WERI-Rb-1 (cell line): ENCODE results near the gene CEP85.
"Not testable (repeated sequence)": the region's sequence is repeated elsewhere in the genome, so short reads cannot be mapped to it uniquely, and the experiment has no call there.

Source experiments
- DNase-seq: peaks from one replicate; pipeline ENCODE4 v3.0.0-alpha.2; 2020
- H3K27ac ChIP-seq: fragments of 250-450 bp; sonication (Bioruptor Pico); 2 replicates; pipeline ENCODE4 v1.5.1; 2020; ENCODE audit warnings: mild to moderate bottlenecking, moderate library complexity
- H3K27me3 ChIP-seq: fragments of 250-450 bp; sonication (Bioruptor Pico); 2 replicates; pipeline ENCODE4 v1.5.1; 2021; ENCODE audit warnings: mild to moderate bottlenecking, low read depth, moderate library complexity; ENCODE audit not compliant: insufficient read depth, severe bottlenecking
- H3K36me3 ChIP-seq: fragments of 250-450 bp; sonication (Bioruptor Pico); 2 replicates; pipeline ENCODE4 v1.5.1; 2020; ENCODE audit warnings: mild to moderate bottlenecking, moderate library complexity
- H3K4me3 ChIP-seq: 2 replicates; pipeline ENCODE4 v1.5.1; 2011; ENCODE audit warnings: low read depth, mild to moderate bottlenecking, control low read depth, low read length
- H3K9me3 ChIP-seq: fragments of 250-450 bp; sonication (Bioruptor Pico); 2 replicates; pipeline ENCODE4 v1.5.1; 2021; ENCODE audit warnings: mild to moderate bottlenecking, moderate library complexity; ENCODE audit not compliant: severe bottlenecking
- CTCF ChIP-seq: IDR thresholded peaks from 2 replicates; pipeline ENCODE4 v1.5.1; 2011; ENCODE audit warnings: low read depth, mild to moderate bottlenecking, control low read depth, inconsistent platforms, low read length

Gene CEP85

GRCh38 chr1:26306290-26307229 is 72.6 kb downstream of the CEP85 start, which contains the start of gene UBXN11:
Gene UBXN11 (minus strand): TSS chr1:26306636. CDS start chr1:26302883, 3,753 bp downstream.
- H3K27ac ChIP-seq: peak within 1 kb of the TSS; percentile 84
- no peaks in the 10 kb centered on the region for H3K9me3 ChIP-seq
- H3K4me3 ChIP-seq: peak within 1 kb of the TSS; percentile 99
- no peak for TF ChIP-seq CTCF
- no peaks in the 10 kb centered on the region for H3K27me3 ChIP-seq
- DNase-seq: peak; percentile 97
- no peaks in the 10 kb centered on the region for H3K36me3 ChIP-seq

DNA sequence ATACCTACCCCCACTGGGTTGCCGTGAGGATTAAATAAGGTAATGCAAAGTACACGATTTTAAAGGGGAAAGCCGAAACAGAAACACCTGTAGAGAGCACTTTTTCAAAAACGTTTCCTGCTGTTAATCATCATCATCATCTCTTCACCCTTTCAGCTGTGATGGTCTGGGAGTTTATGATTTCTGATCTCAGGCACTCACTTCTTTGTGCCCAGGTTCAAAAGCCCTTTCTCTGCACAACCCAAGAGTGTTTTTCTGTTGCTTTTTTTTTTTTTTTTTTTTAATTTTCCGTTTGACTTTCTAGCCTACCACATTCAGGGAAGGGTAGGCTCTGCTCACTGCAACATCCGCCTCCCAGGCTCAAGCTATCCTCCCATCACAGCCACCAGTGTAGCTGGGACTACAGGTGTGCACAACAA is 73.4 kb downstream of the CEP85 start:
- peak overlapping the region; percentile 99 for H3K4me3 ChIP-seq
- H3K27me3 ChIP-seq: no peaks in the 10 kb centered on the region
- no peak for TF ChIP-seq CTCF
- DNase-seq: no peak
- H3K9me3 ChIP-seq: no peaks in the 10 kb centered on the region
- H3K36me3 ChIP-seq: no peaks in the 10 kb centered on the region
- peak overlapping the region; percentile 84 for H3K27ac ChIP-seq

GRCh38 chr1:26307966-26308899 is 74.2 kb downstream of the CEP85 start:
- DNase-seq: not testable (repeated sequence)

DNA sequence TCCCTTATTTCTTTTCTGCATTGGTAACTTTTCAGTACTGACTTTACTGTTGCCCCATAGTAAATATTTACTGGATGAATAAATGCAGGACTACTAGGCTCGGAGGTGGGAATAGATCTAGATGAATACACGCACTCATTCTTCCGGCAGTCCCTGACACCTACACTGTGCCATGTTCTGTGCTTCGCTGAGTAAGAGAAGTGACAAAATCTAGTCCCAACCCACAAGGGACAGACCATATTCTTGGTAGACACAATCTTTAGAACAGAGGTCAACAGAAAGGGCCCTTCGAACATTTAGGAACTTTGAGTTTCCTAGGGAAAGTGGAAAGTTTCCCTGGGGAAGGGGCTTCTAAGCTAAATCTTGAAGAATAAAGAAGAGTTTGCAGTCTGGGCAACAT is 80.5 kb downstream of the CEP85 start:
- Histone ChIP-seq H3K36me3 (no peaks in the 10 kb centered on the region), H3K4me3 (no peak overlapping the region), H3K27ac (no peak overlapping the region), H3K9me3 (no peaks in the 10 kb centered on the region), H3K27me3 (no peaks in the 10 kb centered on the region)
- no peak for DNase-seq
- TF ChIP-seq CTCF: no peak

More at GRCh38 chr1:26307966-26308899, 74.2 kb downstream of the CEP85 start:
- H3K27ac ChIP-seq, H3K9me3 ChIP-seq, H3K4me3 ChIP-seq, H3K36me3 ChIP-seq, H3K27me3 ChIP-seq: not testable (repeated sequence)

- TF ChIP-seq CTCF: no peak
- H3K27me3 ChIP-seq: no peaks in the 10 kb centered on the region
- no peak overlapping the region for H3K4me3 ChIP-seq
- no peaks in the 10 kb centered on the region for H3K9me3 ChIP-seq
- H3K27ac ChIP-seq: no peak overlapping the region
- H3K36me3 ChIP-seq: no peaks in the 10 kb centered on the region; the same call in 1 of the 2 replicates
- no peak for DNase-seq
Observed at GRCh38 chr1:26315874-26316850, 82.2 kb downstream of the CEP85 start.
